GM21529 (cell line): ENCODE data around the gene LRRC75A.
"Not testable (repeated sequence)": the region's sequence is repeated elsewhere in the genome, so short reads cannot be mapped to it uniquely, and the experiment has no call there.

ENCODE experiments used
- ATAC-seq: cut with Tn5 transposase; IDR thresholded peaks from one replicate; pipeline ENCODE4 v1.9.1; 2021; ENCODE audit not compliant: unreplicated experiment

The LRRC75A gene

GRCh38 chr17:16491703-16492612 lies at the start of gene LRRC75A:
TSS of gene LRRC75A (minus strand) at chr17:16492193. CDS start at chr17:16491990, 203 bp downstream.
- peak; percentile 57 for ATAC-seq

- ATAC-seq = no peak
Observed at GRCh38 chr17:16537130-16537458, 45.1 kb upstream of the LRRC75A start.

DNA sequence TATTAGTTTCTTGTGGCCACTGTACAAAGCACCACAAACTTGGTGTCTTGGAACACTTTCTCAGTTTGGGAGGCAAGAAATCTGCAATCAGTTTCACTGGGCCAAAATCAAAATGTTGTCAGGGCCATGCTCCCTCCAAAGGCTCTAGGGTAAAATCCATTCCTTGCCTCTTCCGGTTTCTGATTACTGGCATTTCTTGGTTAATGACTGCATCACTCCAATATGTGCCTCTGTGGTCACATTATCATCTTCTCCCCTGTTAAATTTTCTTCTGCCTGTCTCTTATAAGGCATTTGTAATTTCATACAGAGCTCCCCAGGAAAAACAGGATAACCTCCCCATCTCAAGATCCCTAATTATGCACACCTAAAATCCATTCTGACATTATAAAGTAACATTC lies 42.2 kb upstream of the LRRC75A start:
- ATAC-seq = no peak

- no peak for ATAC-seq
Observed at GRCh38 chr17:16529906-16530305, 37.9 kb upstream of the LRRC75A start.

DNA sequence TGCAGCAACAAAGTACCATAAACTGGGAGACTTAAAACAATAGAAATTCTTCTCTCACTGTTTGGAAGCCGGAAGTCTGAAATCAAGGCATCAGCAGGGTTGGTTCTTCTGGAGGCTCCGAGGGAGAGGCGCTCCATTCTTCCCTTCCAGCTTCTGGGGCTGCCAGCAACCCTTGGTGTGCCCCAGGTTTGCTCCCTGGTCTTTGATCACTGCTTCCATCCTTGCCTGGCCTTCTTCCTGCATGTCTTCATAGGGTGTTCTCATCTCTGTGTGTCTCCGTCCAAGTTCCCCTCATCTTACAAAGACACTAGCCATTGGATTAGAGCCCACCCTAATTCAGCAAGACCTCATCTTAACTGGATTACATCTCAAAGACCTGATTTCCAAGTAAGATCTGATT lies 35.3 kb upstream of the LRRC75A start:
- no peak for ATAC-seq

DNA sequence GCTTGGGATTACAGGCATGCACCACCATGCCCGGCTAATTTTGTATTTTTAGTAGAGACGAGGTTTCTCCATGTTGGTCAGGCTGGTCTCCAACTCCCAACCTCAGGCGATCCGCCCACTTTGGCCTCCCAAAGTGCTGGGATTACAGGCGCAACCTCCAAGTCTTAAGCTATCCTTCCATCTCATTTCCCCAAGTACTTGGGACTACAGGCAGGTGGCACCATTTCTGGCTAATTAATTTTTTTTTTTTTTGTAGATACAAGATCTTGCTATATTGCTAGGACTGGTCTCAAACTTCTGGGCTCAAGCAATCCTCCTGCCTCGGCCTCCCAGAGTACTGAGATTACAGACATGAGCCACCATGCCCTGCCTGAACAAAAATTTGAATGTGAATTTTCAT lies 33.6 kb upstream of the LRRC75A start:
- ATAC-seq = not testable (repeated sequence)

DNA sequence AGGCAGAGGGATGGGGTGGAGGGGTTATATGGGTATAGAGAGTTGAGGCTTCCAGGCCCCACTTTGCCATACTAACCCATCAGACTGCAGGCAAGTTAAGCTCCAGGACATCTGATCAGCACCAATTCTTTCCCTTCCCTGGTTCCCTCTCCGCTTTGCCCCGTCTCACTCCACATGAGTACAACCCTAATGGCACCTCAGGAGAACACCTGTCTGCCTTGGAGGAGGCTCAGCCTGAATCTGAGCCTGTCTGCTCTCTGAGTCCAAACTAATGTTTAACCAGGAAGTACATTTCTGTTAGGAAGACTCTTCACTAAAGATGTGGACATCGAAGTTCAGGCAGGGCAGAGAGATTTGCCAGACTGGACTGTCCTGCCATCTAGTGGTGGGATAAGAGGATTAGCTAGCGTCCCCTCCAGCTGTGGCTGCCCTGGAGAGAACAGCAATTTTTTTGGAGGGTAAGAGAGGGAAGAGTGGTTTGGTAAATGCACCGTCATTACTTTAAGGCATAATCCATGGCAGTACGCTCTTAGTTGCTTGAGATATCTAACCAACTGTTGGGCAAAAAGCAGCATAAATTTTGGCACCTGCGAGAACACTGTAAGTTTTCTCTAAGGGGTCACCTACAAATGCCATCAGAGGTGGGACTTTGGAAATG lies 29.2 kb upstream of the LRRC75A start:
- ATAC-seq = peak; percentile 82

- ATAC-seq = no peak
Observed at GRCh38 chr17:16519021-16519420, 27.0 kb upstream of the LRRC75A start.

GRCh38 chr17:16517477-16517876 lies 25.5 kb upstream of the LRRC75A start:
- ATAC-seq = no peak

DNA sequence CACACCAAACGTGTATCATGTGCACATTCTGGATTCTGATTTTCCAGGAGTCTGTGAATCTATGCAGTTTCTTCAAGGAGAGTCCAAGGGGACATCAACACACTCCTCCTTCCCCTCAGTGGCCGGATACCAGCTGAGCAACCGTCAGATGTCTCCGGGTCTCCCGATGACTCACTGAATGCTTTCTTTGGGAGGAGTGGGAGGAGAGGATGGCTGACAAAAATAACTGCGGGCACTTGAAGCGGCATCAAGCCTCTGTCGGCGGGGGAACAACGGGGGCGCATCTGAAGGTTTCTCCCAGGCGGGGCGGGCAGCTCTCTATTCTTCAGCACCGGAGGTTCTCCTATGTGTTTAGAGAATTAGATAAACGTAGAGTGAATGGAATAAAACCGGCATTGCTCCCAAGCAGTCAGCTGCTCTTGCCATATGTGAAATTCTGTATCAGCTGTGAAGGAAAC lies 24.6 kb upstream of the LRRC75A start:
- no peak for ATAC-seq

DNA sequence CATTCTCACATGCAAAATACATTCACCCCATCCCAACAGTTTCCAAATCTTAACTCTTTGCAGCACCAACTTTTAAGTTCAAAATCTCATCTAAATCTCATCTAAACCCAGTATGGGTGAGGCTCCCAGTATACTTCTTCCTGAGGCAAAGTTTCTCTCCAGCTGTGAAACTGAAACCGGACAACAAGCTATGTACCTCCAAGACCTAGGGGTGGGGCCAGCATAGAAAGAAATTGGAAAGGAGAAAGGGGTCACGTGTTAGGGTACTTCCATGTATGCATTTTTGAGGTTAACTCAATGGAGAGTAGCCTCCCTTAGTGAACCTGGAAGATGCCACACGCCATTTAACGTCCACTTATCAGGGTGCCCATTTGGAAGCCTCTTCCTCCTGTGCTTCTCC lies 23.9 kb upstream of the LRRC75A start:
- ATAC-seq = no peak

DNA sequence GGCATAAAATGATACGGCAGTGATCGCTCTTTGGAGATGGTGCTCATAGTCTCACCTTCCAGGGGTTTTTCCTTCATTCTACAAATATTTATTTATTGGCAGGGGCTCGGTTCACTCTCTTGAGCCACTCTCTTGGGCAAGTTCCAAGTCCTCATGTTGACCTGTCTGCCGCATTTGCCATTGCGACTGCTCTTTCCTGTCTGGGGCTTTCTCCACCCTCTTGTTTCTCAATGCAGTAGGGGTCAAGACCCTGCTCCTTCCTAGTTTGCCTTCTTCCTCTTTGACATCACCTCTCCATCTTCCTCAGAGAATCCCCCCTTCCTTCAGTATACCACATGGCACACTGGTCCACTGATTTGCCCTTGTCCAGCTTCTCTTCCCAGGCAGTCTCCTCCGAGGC lies 21.9 kb upstream of the LRRC75A start:
- ATAC-seq = no peak

- no peak for ATAC-seq
Observed at GRCh38 chr17:16512011-16512410, 20.0 kb upstream of the LRRC75A start.

DNA sequence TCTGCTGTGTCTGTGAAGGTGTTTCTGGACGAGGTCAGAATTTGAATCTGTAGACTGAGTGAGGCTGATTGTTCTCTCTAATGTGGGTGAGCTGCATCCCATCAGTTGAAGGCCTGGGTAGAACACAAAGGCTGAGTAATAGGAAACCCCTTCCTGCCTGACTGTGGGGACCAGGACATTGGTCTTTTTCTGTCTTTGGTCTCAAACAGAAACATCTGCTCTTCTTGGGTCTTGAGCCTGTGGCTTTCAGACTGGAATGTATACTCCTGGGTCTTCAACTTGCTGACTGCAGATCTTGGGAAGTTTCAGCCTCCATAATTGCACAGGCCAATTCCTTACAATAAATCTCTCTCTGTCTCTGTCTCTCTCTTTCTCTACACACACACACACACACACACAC lies 19.6 kb upstream of the LRRC75A start:
- no peak for ATAC-seq

- no peak for ATAC-seq
Observed at GRCh38 chr17:16507918-16508533, 16.0 kb upstream of the LRRC75A start.

GRCh38 chr17:16506188-16506587 lies 14.2 kb upstream of the LRRC75A start:
- no peak for ATAC-seq

- no peak for ATAC-seq
Observed at GRCh38 chr17:16504984-16505383, 13.0 kb upstream of the LRRC75A start.

- no peak for ATAC-seq
Observed at GRCh38 chr17:16496820-16497489, 5.0 kb upstream of the LRRC75A start.

GRCh38 chr17:16495980-16496819 lies 4.2 kb upstream of the LRRC75A start:
- no peak for ATAC-seq

- ATAC-seq = no peak
Observed at GRCh38 chr17:16495561-16495960, 3.6 kb upstream of the LRRC75A start.
